GM10847 (cell line): ENCODE data around the gene MECR.

Experiments used
- POLR2A ChIP-seq: IDR thresholded peaks from 2 replicates; pipeline ENCODE4 v1.6.1; 2011; ENCODE audit not compliant: insufficient read length; ENCODE audit errors: extremely low read depth

Gene MECR

GRCh38 chr1:29201595-29202051, 29.1 kb downstream of the MECR start:
- TF ChIP-seq POLR2A, result no peak

GRCh38 chr1:29200906-29201594, 29.7 kb downstream of the MECR start:
- no peak for TF ChIP-seq POLR2A

- TF ChIP-seq POLR2A, result no peak
Measured at GRCh38 chr1:29197993-29198392, 32.7 kb downstream of the MECR start.

GRCh38 chr1:29197590-29197924, 33.2 kb downstream of the MECR start:
- TF ChIP-seq POLR2A, result no peak

GRCh38 chr1:29196863-29197589, 33.7 kb downstream of the MECR start:
- TF ChIP-seq POLR2A, result no peak

GRCh38 chr1:29195881-29196291, 34.8 kb downstream of the MECR start:
- TF ChIP-seq POLR2A, result no peak

- no peak for TF ChIP-seq POLR2A
Measured at GRCh38 chr1:29193879-29194455, 36.8 kb downstream of the MECR start.

GRCh38 chr1:29190718-29191117, 40.0 kb downstream of the MECR start:
- TF ChIP-seq POLR2A, result no peak

- no peak for TF ChIP-seq POLR2A
Measured at GRCh38 chr1:29186707-29187106, 44.0 kb downstream of the MECR start.

- TF ChIP-seq POLR2A, result no peak
Measured at GRCh38 chr1:29186252-29186651, 44.5 kb downstream of the MECR start.

GRCh38 chr1:29183287-29183686, 47.4 kb downstream of the MECR start:
- TF ChIP-seq POLR2A, result no peak

GRCh38 chr1:29181413-29182225, 49.1 kb downstream of the MECR start, which contains the start of gene SRSF4:
SRSF4 (minus strand) TSS chr1:29181900; CDS start chr1:29181752, 148 bp downstream.
- TF ChIP-seq POLR2A, result peak; percentile 73

- TF ChIP-seq POLR2A, result no peak
Measured at GRCh38 chr1:29180497-29181412, 50.0 kb downstream of the MECR start.

GRCh38 chr1:29179641-29180184, 51.0 kb downstream of the MECR start:
- no peak for TF ChIP-seq POLR2A
